GM12878 (cell line): Measurements from ENCODE around the gene VPS29. TPM values are rescaled to one million over a fixed set of nuclear protein-coding genes. Genes with fewer than 3 reads are reported as not detected.

Experiments used
- ATAC-seq: fragments of 200-7000 bp; cut with Tn5 transposase; 3 replicates; pipeline ENCODE4 v1.9.1; 2020; ENCODE audit warnings: mild to moderate bottlenecking, moderate library complexity
- BruUV-seq: library from RNA; stranded (reverse); fragments of 400-500 nt; replicated peaks from 2 replicates; lab custom pipeline; 2021; lab: Mats Ljungman, UMichigan
- CTCF ChIA-PET: fragments of 300-600 bp; sonication (Branson Sonifier 250); formaldehyde crosslinking; extraction: SDS; loops from one replicate; lab custom pipeline; 2021; ENCODE audit warnings: inconsistent platforms; lab: Yijun Ruan, JAX
- POLR2A ChIA-PET: fragments of 350-600 bp; formaldehyde crosslinking; extraction: SDS; loops from one replicate; lab custom pipeline; 2021; ENCODE audit warnings: inconsistent platforms; lab: Charles Lee
- RAD21 ChIA-PET: fragments of 300-600 bp; sonication (Branson Sonifier 250); formaldehyde crosslinking; loops from one replicate; lab custom pipeline; 2023; ENCODE audit warnings: antibody characterized with exemption; ENCODE audit not compliant: unreplicated experiment; lab: Charles Lee
- SMC1A ChIA-PET: fragments of 300-600 bp; sonication (Branson Sonifier 250); formaldehyde crosslinking; loops from one replicate; lab custom pipeline; 2023; ENCODE audit not compliant: unreplicated experiment, uncharacterized antibody; lab: Charles Lee
- DNase-seq: peaks from one replicate; pipeline ENCODE4 v3.0.0-alpha.2; 2011; ENCODE audit warnings: low read depth, low spot score
- FAIRE-seq: peaks from 3 replicates; lab custom pipeline; 2011; peaks lifted over from hg19 to GRCh38; lab: Jason Lieb, UNC
- H2AFZ ChIP-seq: 2 replicates; pipeline ENCODE4 v1.6.0; 2011; ENCODE audit warnings: low read depth, low read length, control low read depth; ENCODE audit not compliant: control insufficient read depth
- H3K27ac ChIP-seq: 2 replicates; pipeline ENCODE4 v1.5.1; 2011; ENCODE audit warnings: control low read depth; ENCODE audit not compliant: control insufficient read depth, insufficient read depth
- H3K27me3 ChIP-seq, 2 experiments: replicated peaks in 1 of 2; 2 replicates each; pipeline versions ENCODE4 v1.6.0 to v1.6.1; 2011; ENCODE audit warnings: low read length in 1 of 2; ENCODE audit not compliant: control insufficient read depth in 2 of 2, insufficient read depth in 2 of 2
- H3K36me3 ChIP-seq, 2 experiments: 2 replicates each; pipeline ENCODE4 v1.5.1; 2011; ENCODE audit warnings: low read length in 1 of 2; ENCODE audit not compliant: control insufficient read depth in 2 of 2, insufficient read depth in 2 of 2
- H3K4me1 ChIP-seq: 2 replicates; pipeline ENCODE4 v1.6.1; 2011; ENCODE audit warnings: mild to moderate bottlenecking, low read length, moderate library complexity, mixed read lengths; ENCODE audit not compliant: control insufficient read depth, insufficient read depth
- H3K4me2 ChIP-seq: 2 replicates; pipeline ENCODE4 v1.6.0; 2011; ENCODE audit warnings: control low read depth; ENCODE audit not compliant: control insufficient read depth, insufficient read depth
- H3K4me3 ChIP-seq: fragments of 200-600 bp; sonication (generic); 2 replicates; pipeline ENCODE4 v1.5.1; 2016
- H3K79me2 ChIP-seq: 2 replicates; pipeline ENCODE4 v1.6.0; 2011; ENCODE audit warnings: low read length; ENCODE audit not compliant: control insufficient read depth, insufficient read depth
- H3K9ac ChIP-seq: 2 replicates; pipeline ENCODE4 v1.8.0; 2011; ENCODE audit warnings: low read length, control low read depth, mixed read lengths; ENCODE audit not compliant: control insufficient read depth, insufficient read depth
- H3K9me3 ChIP-seq: replicated peaks from 3 replicates; pipeline ENCODE4 v1.5.1; 2011; ENCODE audit warnings: mild to moderate bottlenecking, low read length; ENCODE audit not compliant: control insufficient read depth, insufficient read depth
- H4K20me1 ChIP-seq: 2 replicates; pipeline ENCODE4 v1.6.0; 2011; ENCODE audit not compliant: control insufficient read depth, insufficient read depth
- BCL11A ChIP-seq: IDR thresholded peaks from 2 replicates; pipeline ENCODE4 v1.6.1; 2011; ENCODE audit warnings: low read depth, low read length
- BMI1 ChIP-seq: fragments of 450-650 bp; IDR thresholded peaks from 2 replicates; pipeline ENCODE4 v1.6.1; 2016; ENCODE audit warnings: mild to moderate bottlenecking, moderate library complexity, borderline replicate concordance
- ESRRA ChIP-seq: IDR thresholded peaks from 2 replicates; pipeline ENCODE4 v1.6.1; 2012; ENCODE audit warnings: mild to moderate bottlenecking, low read length, improper control_type of control experiment
- ETV6 ChIP-seq, 2 experiments: fragments of 450-650 bp in 1 of 2; IDR thresholded peaks in 1 of 2; conservative IDR thresholded peaks in 1 of 2; 2 replicates each; pipeline ENCODE4 v1.6.1; 2014; ENCODE audit warnings: antibody characterized with exemption in 1 of 2, borderline replicate concordance in 1 of 2, low read depth in 1 of 2, mild to moderate bottlenecking in 1 of 2, moderate library complexity in 1 of 2
- IKZF2 ChIP-seq, 2 experiments: fragments of 450-650 bp; IDR thresholded peaks; 2 replicates each; pipeline ENCODE4 v1.6.1; 2017; ENCODE audit warnings: mild to moderate bottlenecking in 2 of 2, moderate library complexity in 2 of 2
- KAT2A ChIP-seq: conservative IDR thresholded peaks from 2 replicates; pipeline ENCODE4 v1.6.1; 2011; ENCODE audit warnings: low read depth, low read length; ENCODE audit not compliant: control insufficient read depth
- MEF2A ChIP-seq: IDR thresholded peaks from 2 replicates; pipeline ENCODE4 v1.6.1; 2011; ENCODE audit warnings: low read depth, mild to moderate bottlenecking, low read length, moderate library complexity; ENCODE audit not compliant: insufficient read depth
- NFYB ChIP-seq: IDR thresholded peaks from 2 replicates; pipeline ENCODE4 v1.6.1; 2011; ENCODE audit warnings: low read depth, mild to moderate bottlenecking, low read length, improper control_type of control experiment, moderate library complexity; ENCODE audit not compliant: insufficient read depth
- NR2C1 ChIP-seq: fragments of 450-650 bp; IDR thresholded peaks from 2 replicates; pipeline ENCODE4 v1.6.1; 2017; ENCODE audit warnings: antibody characterized with exemption, mild to moderate bottlenecking, moderate library complexity
- REST ChIP-seq: IDR thresholded peaks from 2 replicates; pipeline ENCODE4 v1.6.1; 2012; ENCODE audit warnings: mild to moderate bottlenecking, low read depth, low read length
- SUZ12 ChIP-seq: fragments of 200-600 bp; sonication (generic); IDR thresholded peaks from one replicate; pipeline ENCODE4 v1.6.1; 2018; ENCODE audit warnings: antibody characterized with exemption, mild to moderate bottlenecking; ENCODE audit not compliant: unreplicated experiment
- TBL1XR1 ChIP-seq: IDR thresholded peaks from 2 replicates; pipeline ENCODE4 v1.6.1; 2012; ENCODE audit warnings: low read depth, low read length, improper control_type of control experiment
- YBX1 ChIP-seq: fragments of 450-650 bp; IDR thresholded peaks from 2 replicates; pipeline ENCODE4 v1.6.1; 2016; ENCODE audit warnings: antibody characterized with exemption
- ZNF24 ChIP-seq: fragments of 450-650 bp; IDR thresholded peaks from 2 replicates; pipeline ENCODE4 v1.6.1; 2017; ENCODE audit warnings: antibody characterized with exemption, mild to moderate bottlenecking
- ZNF274 ChIP-seq: IDR thresholded peaks from one replicate; pipeline ENCODE4 v1.8.0; 2011; ENCODE audit not compliant: insufficient read length, insufficient read depth
- ZNF384 ChIP-seq: IDR thresholded peaks from 2 replicates; pipeline ENCODE4 v1.6.1; 2012; ENCODE audit warnings: low read depth, mild to moderate bottlenecking, low read length, improper control_type of control experiment, borderline replicate concordance
- WGBS: methylation state at CpG from one replicate; pipeline ENCODE4 v1.1.6; 2016; ENCODE audit warnings: low lambda C conversion rate; ENCODE audit not compliant: insufficient replicate concordance, insufficient coverage; ENCODE audit errors: missing lambda C conversion rate; 5-methylcytosine and 5-hydroxymethylcytosine counted together
- in situ Hi-C: fragments of 300-500 bp; cut with MboI; formaldehyde crosslinking; loops from 9 replicates; pipeline ENCODE4 v1.14.3; 2018; ENCODE audit warnings: mixed read lengths
- intact Hi-C: fragments of 100-400 bp; cut with micrococcal nuclease; formaldehyde crosslinking; loops from one replicate; pipeline ENCODE4 v1.14.2; 2022; ENCODE audit not compliant: unreplicated experiment
- polyA plus RNA-seq, 11 experiments: library from polyadenylated mRNA; depleted of rRNA in 4 of 11; unstranded in 6 of 11; stranded (reverse) in 5 of 11; fragments of >200 nt; fragmentation: Nextera tagmentation in 4 of 11; fragmentation: Illumina TruSeq in 1 of 11; extraction: Ambion mirVana in 4 of 11; extraction: Trizol in 1 of 11; gene quantifications; 1 replicate in 1 of 11; 2 replicates in 10 of 11; pipeline versions ENCODE4 v1.2.1 to v1.2.3, GENCODE V29; 2011 to 2016; ENCODE audit warnings: inconsistent platforms in 2 of 11, missing spikeins in 2 of 11, low read depth in 1 of 11
- total RNA-seq, 4 experiments: library from RNA; depleted of rRNA in 3 of 4; stranded (reverse); fragments of >200 nt in 3 of 4; fragmentation: Illumina TruSeq in 1 of 4; extraction: Trizol in 1 of 4; gene quantifications; 2 replicates each; pipeline versions ENCODE4 v1.2.1 to v1.2.3, GENCODE V29; 2013 to 2021

The VPS29 gene
- total and polyA plus RNA-seq, 10 of the 15 experiments (the other 5 are each of a cell fraction or from before 2014, with no cell fraction given), result 65.3 to 405 (median 206) TPM

GRCh38 chr12:110550981-110551380 lies 49.1 kb upstream of the VPS29 start:
- Histone ChIP-seq H3K4me2 (no peak overlapping the region), H3K27ac (no peak overlapping the region; the same call in 1 of the 2 replicates), H3K36me3 (peaks cover 9 to 37% of the 10 kb centered on the region in 2 experiments), H3K4me1 (peaks cover 11% of the 10 kb centered on the region; the same call in 1 of the 2 replicates), H4K20me1 (peaks cover 4% of the 10 kb centered on the region), H3K9ac (no peak overlapping the region), H3K4me3 (no peak overlapping the region), H2AFZ (no peak overlapping the region), H3K9me3 (no peaks in the 10 kb centered on the region; the same call in 2 of the 3 replicates), H3K27me3 (no peaks in the 10 kb centered on the region), H3K79me2 (peaks cover 90% of the 10 kb centered on the region)
- TF ChIP-seq ESRRA (no peak), BMI1 (no peak), MEF2A (no peak), YBX1 (no peak), REST (no peak), NFYB (no peak), TBL1XR1 (no peak), IKZF2 (IDR thresholded peaks at IDR 0.05) (no peak), BCL11A (no peak), ZNF274 (no peak), ZNF384 (no peak), ETV6 (conservative IDR thresholded peaks at IDR 0.05 in 1 of 2, IDR thresholded peaks at IDR 0.05 in 1 of 2; ENCODE audit: borderline replicate concordance in 1 of 2, low read depth in 1 of 2) (no peak), NR2C1 (no peak), SUZ12 (no peak), ZNF24 (no peak), KAT2A (no peak)
- DNase-seq (no peak), ATAC-seq (no peak), FAIRE-seq (no peak)
- ChIA-PET SMC1A (interaction anchor here (1.0 to 7.1 kb wide), 10 partner anchors 8 to 100 kb away, joined by 3 to 92 read pairs (median 10); partner anchors contain the start of genes ARPC3, FAM216A and GPN3), POLR2A (interaction anchor here (0.5 to 1.3 kb wide), 4 partner anchors 9 to 76 kb away, joined by 3 to 7 read pairs (median 4); no protein-coding TSS in a partner anchor), CTCF (interaction anchor here (1.1 to 7.3 kb wide), 7 partner anchors 7 to 49 kb away, joined by 3 to 110 read pairs (median 9); no protein-coding TSS in a partner anchor), RAD21 (interaction anchor here (1.1 to 3.0 kb wide), 2 partner anchors 25 to 49 kb away, joined by 3 to 16 read pairs; no protein-coding TSS in a partner anchor)
- 71% methylated on average over 4 of the region's 4 CpGs for WGBS
- no TSS peak for BruUV-seq
- in situ Hi-C loops, result no loop called here
- intact Hi-C loops, result no loop called here
